Suprapubic skin (tissue), 4 donors: ENCODE data around the gene ANLN.

Experiments
- POLR2A ChIP-seq, 2 donors: fragments of 450-650 bp; IDR thresholded peaks; one replicate each; pipeline ENCODE4 v1.6.1; 2017; ENCODE audit warnings: antibody characterized with exemption in 2 of 2, mild to moderate bottlenecking in 2 of 2, moderate library complexity in 2 of 2
- POLR2AphosphoS5 ChIP-seq, 3 donors: sonication (generic); formaldehyde crosslinking; IDR thresholded peaks; one replicate each; pipeline ENCODE4 v1.6.1; 2017; ENCODE audit warnings: antibody characterized with exemption in 3 of 3
- TF ChIP-seq, protein P1 (sequence below), 2 donors: fragments of 200-600 bp in 1 of 2; fragments of 450-650 bp in 1 of 2; sonication (generic) in 1 of 2; IDR thresholded peaks; one replicate each; pipeline ENCODE4 v1.5.1; 2016 to 2019; ENCODE audit warnings: antibody characterized with exemption in 2 of 2, mild to moderate bottlenecking in 1 of 2, moderate library complexity in 1 of 2

DNA sequence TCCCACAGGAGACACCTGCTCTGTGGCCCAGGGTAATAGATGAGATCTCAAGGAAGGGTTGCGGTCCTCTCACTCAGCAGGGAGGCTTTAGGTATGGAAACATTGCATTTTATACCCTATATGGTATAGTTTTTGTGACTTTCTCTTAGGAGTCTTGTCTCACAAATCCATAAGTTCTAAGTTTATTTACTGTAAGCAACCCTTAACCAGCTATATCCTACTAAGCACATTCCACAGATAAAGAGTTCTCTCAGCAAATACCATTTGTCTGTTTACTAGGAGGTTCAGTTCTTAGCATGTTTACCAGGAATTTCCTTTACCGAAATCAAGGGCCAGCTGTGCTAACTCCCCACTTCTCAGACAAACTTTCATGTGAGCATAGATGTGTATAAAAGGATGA, 66.9 kb downstream of the ANLN start:
- TF ChIP-seq, protein P1, sequence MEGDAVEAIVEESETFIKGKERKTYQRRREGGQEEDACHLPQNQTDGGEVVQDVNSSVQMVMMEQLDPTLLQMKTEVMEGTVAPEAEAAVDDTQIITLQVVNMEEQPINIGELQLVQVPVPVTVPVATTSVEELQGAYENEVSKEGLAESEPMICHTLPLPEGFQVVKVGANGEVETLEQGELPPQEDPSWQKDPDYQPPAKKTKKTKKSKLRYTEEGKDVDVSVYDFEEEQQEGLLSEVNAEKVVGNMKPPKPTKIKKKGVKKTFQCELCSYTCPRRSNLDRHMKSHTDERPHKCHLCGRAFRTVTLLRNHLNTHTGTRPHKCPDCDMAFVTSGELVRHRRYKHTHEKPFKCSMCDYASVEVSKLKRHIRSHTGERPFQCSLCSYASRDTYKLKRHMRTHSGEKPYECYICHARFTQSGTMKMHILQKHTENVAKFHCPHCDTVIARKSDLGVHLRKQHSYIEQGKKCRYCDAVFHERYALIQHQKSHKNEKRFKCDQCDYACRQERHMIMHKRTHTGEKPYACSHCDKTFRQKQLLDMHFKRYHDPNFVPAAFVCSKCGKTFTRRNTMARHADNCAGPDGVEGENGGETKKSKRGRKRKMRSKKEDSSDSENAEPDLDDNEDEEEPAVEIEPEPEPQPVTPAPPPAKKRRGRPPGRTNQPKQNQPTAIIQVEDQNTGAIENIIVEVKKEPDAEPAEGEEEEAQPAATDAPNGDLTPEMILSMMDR (IDR thresholded peaks at IDR 0.05): no peak
- no peak for TF ChIP-seq POLR2AphosphoS5 (IDR thresholded peaks at IDR 0.05)
- TF ChIP-seq POLR2A (IDR thresholded peaks at IDR 0.05): no peak
